Inferior parietal cortex (tissue), 1 donor: ENCODE measurements around the gene CTR9.
A peak's percentile ranks its signal among the peaks of the same experiment; 100 is the strongest.

ENCODE experiments used
- DNase-seq: peaks from one replicate; pipeline ENCODE4 v3.0.0-alpha.2; 2016; ENCODE audit errors: extremely low spot score

The CTR9 gene

GRCh38 chr11:10750838-10751580 is at the start of gene CTR9:
CTR9 (plus strand) TSS chr11:10751246; CDS start chr11:10751413, 167 bp downstream.
- DNase-seq = peak; percentile 92

- no peak for DNase-seq
Observed at GRCh38 chr11:10701982-10702381, 49.1 kb upstream of the CTR9 start.

GRCh38 chr11:10708131-10708530 is 42.9 kb upstream of the CTR9 start:
- no peak for DNase-seq

GRCh38 chr11:10709299-10710086 is 41.6 kb upstream of the CTR9 start:
- no peak for DNase-seq

GRCh38 chr11:10715571-10715970 is 35.5 kb upstream of the CTR9 start:
- no peak for DNase-seq

- DNase-seq = no peak
Observed at GRCh38 chr11:10716122-10716521, 34.9 kb upstream of the CTR9 start.

- DNase-seq = no peak
Observed at GRCh38 chr11:10716543-10717259, 34.3 kb upstream of the CTR9 start.

- DNase-seq = no peak
Observed at GRCh38 chr11:10719616-10720015, 31.4 kb upstream of the CTR9 start.

- DNase-seq = no peak
Observed at GRCh38 chr11:10720881-10721376, 30.1 kb upstream of the CTR9 start.

GRCh38 chr11:10722307-10722706 is 28.7 kb upstream of the CTR9 start:
- DNase-seq = no peak

- no peak for DNase-seq
Observed at GRCh38 chr11:10725114-10725906, 25.7 kb upstream of the CTR9 start.

GRCh38 chr11:10725907-10726253 is 25.2 kb upstream of the CTR9 start:
- no peak for DNase-seq

GRCh38 chr11:10727146-10727851 is 23.7 kb upstream of the CTR9 start:
- DNase-seq = no peak

GRCh38 chr11:10728154-10728553 is 22.9 kb upstream of the CTR9 start:
- no peak for DNase-seq

GRCh38 chr11:10728789-10729472 is 22.1 kb upstream of the CTR9 start:
- no peak for DNase-seq

GRCh38 chr11:10730151-10730550 is 20.9 kb upstream of the CTR9 start:
- no peak for DNase-seq

GRCh38 chr11:10731064-10731680 is 19.9 kb upstream of the CTR9 start:
- DNase-seq = no peak

- DNase-seq = peak; percentile 93
Observed at GRCh38 chr11:10735481-10736475, 15.3 kb upstream of the CTR9 start.
